HG03175 (cell line): Measurements from ENCODE around the gene DIS3L2.
"Not testable (repeated sequence)": the region's sequence is repeated elsewhere in the genome, so short reads cannot be mapped to it uniquely, and the experiment has no call there.

Experiments
- ATAC-seq: cut with Tn5 transposase; IDR thresholded peaks from one replicate; pipeline ENCODE4 v1.9.1; 2021; ENCODE audit warnings: mild to moderate bottlenecking, moderate library complexity; ENCODE audit not compliant: unreplicated experiment

DIS3L2 gene

DNA sequence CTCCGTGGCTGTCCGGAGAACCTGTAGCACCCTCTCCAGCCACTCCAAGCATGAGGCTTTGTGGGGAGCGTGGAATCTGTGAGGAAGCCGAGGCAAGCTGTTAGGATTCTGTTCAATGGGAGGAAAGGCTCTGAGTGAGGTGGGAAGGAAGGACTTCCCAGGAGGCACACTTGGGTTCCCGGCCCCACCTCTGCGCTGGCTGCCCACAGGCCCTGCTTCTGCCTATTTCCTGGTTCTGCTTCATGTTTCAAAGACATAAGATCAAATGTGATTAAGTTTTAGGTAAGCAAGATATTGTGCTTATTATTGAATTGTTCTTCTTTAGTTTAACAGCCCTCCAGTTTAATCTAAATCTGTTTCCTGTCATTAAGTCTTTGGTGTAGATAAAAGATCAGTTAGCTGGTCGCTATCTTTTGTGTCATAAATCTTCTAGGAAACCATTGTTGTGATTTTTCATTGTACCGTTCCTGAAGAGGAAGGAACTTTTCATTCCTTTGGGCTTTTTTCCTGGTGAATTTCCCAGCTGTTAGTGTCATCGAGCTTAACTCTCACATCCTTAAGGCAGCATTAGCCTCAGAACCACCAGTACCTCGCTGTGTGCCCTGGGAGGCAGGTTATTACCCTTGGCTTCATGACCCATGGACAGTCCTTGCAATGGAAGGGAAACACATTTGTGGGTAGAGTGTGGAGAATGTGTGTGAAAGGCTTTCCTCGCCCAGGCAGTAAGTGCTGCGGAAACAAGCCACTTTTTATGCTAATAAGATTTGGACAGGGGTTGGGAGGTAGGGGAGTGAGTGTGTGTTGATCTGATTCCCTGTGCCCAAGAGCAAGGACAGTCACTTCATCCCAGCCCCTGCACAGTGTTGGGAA lies 355.2 kb downstream of the DIS3L2 start:
- no peak for ATAC-seq

DNA sequence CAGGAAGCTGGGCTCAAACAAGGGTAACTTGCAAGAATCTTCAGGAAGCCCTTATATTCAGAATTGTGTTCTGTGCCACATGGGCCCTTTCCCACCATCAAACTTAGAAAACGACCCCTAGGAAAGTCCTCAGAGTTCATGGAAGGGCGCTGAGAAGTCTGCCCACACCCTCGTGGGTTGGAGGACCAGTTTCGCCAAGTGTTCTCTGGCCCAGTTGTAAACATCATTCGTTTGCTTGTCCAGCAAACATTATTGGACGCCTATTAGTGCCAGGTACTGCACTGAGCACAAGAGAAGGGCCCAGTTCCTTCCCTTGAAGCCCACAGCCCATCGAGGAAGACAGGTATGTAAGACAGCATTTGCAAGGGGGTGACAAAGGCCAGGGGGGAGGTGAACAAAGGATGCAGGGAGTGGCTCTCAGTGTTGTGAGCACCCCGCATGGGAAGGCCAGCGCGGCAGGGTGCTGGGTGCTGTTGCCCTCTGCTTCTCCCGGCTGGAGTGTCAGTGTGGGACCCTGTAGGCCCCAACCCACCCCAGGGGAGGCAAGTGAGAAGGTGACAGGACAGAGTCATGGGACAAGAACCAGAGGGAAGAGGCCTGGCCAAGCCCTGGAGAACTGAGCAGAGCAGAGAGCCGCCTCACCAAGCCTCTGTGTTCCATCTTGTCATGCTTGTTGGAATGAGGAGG lies 356.8 kb downstream of the DIS3L2 start:
- no peak for ATAC-seq

DNA sequence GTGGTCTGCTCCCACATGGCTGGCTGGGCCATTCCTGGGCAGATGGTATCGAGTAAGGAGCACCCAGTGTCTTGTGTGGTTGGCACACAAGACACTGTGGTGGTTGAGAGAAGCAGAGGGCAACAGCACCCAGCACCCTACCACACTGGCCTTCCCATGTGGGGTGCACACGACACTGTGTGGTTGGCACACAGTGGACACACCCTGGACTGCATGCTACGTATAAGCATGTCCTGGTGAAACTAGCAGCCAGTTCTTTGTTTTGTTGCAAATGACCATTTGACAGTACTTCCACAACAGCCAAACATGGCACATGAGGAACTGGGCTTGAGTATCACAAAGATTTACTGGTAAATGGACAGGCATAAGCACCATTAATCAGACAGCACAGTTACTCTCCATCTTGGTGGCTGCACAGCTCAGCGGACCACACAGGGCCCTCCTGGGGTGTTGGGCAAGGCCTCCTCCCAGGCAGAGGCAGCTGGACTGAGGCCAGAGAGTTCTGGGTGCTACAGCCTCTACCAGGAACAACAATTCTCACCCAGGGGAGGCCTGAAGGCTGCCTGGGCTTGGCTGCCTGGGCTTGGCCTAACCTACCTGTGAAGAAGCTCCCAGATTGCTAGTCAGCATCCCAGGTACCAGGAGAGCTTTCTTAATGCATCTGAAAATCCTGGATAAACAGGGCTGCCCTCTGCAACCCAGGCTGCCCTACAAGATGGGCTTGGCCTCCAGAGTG lies 357.7 kb downstream of the DIS3L2 start:
- no peak for ATAC-seq

DNA sequence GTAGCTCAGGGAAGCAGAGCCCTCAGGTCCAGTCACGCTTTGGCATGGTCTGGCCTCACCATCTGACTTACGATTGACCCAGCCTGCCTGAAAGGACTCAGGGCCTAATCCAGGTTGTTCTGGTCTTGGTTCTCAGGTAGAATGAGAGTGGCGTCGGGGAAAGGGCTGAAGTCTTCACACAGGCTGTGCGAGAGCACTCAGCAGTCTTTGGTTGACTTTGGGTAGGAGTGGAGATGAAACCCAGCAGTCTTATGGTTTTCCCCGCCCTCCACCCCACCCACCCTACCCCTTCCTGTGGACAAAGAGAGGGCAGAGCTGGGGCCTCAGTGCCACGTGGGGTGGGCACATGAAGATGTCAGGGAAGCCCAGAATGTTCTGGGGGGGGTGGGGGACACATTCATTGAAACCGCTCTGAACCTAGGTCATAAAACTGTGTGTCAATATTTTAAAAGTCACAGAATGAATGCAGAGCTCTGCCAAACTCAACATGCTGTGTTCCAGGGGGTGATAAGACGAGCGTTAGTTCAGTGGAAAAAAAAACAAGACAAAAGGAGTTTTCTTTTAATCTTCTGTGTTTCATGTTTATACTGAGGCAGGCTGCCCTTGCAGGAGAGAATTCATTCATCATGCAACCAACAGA lies 358.4 kb downstream of the DIS3L2 start:
- no peak for ATAC-seq

DNA sequence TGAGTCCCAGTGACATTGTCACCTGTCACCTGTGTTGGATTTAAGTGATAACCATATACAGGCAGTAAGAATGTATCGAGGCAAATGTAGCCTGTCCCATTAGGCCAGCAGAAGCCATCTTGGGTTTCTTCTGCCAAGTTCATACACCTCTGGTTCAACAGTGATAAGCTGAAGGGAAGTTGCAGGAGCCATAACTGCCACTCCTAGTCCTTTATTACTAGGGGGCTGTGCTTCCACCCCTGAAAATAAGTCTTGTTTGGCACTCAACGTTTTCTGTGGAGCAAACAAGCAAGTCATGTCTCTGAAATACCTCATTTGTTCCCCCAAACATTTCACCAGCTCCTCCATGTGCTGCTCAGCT lies 358.9 kb downstream of the DIS3L2 start:
- no peak for ATAC-seq

DNA sequence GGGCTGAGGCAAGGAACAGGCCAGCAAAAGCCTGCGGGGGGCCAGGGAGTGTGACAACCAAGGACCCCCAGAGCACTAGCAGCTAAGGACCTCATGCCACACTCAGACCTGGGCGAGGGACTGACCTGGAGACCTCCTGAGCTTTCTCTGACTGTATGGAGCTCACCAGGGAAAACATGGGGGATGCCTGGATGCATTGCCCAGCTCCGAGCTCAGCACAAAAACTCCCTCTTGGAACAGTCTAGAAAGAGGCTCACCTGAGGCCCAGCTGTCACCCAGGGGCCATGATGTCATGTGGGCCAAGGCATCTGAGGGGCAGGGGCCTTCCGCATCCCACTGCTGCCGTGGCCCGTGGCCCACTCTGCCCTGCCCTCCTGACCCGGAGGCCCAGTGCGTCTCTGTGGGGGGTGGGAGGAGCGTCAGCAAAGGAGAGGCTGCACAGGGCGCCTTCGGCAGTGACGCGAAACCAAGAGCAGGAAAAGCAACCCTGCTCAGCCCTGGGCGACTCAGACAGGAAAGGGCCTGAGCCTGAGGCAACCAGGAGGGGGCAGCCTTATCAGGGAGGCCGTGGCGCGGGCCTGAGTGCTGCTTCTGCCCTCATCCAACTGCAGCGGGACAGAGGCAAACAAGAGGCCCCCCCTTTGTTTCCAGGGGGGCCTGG lies 359.8 kb downstream of the DIS3L2 start:
- ATAC-seq: no peak

DNA sequence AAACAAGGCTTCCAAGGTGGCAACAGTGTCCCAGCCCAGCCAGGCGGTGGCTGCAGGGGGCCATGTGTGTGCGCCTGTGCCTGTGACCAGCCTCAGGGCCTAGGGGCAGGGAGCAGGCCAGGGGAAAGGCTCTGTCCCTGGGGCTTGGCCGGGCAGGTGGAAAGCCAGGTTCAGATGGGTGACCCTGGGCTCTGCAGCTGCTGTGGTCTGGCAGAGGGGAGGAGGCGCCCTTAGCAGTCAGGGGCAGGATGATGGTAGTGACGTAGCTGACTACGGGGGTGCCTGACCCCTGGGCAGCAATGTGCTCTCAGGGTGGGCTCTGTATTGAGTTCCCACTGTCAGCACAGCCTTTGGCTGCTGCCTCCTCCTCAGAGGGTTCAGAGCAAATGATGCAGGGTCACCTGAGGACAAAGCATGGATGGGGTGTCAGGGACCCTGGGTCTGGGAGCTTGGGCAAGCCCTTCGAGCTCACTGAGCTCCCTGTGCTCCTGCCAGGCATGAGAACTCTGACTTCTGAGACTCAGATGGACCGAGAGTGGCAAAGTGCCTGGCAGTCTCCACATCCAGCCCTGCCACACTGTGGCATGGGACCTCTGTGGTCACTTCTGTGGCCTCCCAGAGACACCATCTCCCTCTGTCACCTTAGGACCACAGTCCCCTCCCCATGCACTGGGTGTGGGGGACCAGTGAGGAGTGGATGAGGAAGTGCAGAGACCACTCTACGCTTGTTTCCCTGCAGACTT lies 360.5 kb downstream of the DIS3L2 start:
- ATAC-seq: no peak

DNA sequence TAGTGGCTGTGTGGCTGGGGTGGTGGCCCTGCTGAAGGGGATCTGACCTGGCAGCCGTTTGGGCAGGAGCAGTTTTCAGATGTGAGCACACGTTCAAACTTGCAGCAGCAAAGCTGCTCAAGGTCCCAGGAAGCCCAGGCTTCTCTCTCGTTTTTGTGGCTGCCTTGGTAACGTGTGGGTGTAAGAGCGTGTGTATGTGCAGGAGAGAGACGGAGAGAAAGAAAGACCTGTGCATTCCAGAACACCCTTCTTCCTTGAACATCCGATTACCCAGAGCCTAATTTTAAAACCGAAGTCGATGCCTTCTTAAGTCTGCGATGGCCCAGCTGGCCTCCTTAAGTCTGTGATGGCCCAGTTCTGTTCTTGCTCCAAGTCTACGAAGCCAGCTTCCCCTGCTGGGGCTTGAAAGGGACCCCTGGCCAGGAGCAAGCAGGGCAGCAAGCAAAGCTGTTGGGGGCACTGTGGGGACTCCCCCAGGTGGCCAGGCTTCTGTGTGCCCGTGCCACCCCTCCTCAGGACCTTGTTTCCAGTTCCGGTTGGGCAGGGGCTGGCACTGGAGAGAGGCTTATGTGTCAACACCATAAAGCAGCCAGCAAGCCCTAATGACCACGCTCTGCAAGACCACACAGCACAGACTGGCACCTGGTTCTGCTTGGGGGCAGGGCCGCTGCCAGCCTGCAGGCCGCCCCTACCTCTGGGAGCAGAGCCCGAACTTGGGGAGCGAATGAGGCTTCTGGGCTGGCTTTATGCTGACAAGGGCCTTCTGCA lies 361.2 kb downstream of the DIS3L2 start:
- ATAC-seq: no peak

DNA sequence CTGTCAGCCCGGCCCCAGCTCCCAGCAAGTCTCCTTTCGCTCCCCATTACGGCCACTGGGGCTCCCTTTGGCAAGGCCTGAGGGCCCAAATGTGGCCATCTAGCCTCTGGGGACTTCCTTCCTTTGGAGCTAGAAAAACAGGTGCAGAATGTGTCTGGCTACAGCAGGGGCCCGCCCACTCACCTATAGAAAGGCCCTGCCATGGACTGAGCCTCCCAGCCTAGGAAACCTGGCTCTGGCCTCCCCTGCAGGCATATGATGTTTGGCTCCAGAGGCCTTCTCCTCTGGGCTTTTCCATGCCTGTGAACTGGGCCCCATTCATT lies 361.8 kb downstream of the DIS3L2 start:
- ATAC-seq: no peak

DNA sequence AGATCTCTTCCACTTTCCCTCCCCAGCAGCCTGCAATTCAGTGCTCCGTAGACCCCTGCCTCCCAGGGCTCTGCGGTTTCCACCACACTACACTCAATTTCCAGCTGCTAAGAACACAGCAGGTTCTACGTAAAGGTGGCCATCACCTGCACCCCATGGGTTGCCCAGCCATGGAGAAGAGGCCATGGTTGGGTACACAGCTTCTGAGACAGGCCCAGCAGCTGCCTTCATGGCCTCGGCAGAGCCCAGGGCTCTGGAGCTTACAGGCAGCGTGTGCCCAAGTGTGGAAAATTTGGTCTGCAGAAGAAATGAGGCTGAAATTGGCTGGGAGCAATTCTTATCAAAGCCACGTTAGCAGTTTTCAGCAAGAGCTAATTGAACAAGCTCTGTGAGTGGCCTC lies 362.5 kb downstream of the DIS3L2 start:
- ATAC-seq: not testable (repeated sequence)

DNA sequence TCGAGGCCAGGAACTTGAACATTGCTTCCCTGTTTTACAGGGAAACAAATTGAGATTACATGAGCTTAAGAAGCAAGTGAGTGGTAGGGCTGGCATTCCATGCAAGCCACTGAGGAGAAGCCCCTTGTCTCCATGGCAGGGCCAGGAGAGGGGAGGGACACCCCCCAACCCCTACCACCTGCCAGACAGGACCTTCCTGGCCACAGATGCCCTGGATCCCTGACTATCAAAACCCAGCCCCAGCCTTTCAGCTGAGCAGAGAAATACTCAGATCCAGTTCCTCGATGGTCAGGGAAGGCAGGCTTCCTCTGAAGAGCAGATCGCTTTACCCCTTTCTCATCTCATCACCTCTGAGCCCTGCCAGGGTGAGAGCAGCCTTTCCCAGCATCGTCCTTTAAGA lies 363.3 kb downstream of the DIS3L2 start:
- no peak for ATAC-seq

DNA sequence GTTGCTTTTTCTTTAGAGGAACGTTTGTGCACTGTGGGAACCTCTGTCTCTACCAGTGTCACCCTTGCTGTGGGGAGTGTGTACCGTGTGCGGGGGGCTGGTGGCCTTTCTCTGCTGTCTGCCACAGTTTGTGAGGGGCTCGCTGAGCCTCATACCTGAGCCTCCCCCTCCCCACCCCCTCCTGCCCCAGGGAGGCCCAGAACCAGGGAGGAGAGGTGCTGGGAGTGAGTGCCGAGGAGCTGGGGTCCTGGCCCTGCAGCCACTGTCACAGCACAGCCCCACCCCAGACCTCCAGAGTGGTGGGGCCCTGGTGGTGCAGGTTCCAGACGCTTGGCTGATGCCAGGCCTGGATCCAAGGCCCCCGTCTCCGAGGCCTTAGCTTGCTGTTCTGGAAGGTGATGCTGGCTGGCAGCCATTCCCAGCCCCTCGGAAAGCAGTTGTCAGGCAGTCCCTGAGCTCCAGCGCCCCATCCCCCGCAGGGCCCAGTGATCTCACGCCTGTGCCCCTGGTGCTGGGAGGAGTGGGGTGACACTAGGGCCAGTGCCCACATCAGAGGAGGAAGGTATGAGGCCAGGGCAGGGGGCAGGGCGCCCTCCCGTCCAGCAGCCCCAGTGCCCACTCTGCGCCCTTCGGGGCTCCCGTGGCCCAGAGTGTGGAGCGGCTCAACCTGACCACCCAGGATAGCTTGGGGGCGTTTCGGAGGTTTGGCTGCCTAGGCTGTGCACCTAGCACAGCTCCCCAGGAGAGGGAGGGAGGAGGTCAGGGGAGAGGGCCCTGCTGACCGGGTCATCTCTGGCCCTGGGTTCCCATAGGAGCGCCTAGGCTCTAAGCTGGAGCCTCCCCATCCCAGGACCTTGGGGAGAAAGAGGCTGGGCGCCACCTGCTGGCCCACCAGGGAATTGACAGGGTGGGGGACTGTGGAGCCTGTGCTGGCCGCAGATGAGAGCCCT lies 364.1 kb downstream of the DIS3L2 start:
- peak; percentile 35 for ATAC-seq

DNA sequence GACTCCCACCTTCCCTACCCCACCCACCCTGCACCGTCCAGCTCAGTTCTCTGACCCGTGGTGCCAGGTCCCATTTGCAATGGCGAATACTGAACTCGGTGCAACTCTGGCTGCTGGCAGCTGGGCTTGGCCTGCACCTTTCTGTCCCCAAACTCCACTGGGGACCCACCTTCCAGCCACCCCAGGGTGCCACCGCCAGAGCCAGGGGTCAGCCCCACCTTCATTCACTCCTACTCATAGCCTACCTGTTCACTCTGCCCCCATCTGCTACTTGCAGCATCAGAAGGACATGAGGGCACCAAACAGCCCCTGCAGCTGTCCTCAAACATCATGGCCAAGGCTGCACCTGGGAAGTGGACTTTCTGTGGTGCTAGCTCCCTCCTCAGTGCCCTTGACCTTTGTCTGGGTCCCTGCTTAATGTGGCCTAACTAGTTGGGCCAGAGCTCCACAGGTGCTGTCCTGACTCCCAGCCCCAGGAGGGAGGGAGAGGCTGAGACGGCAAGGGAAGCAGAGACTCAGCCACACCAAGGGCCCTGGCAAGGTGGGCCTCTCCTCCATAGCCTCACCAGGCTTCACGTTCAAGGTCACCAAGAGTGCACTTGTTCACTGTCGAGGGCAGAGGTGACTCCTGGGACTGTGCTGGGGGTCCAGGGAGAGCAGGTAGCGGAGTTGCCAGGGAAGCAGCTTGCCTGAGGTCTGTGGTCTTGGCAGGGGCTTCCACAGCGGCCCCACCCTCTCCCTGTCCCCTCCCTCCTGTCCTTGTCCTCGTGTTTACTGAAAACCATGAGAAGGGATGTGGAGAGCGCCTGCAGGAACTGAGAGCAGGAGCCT lies 365.0 kb downstream of the DIS3L2 start:
- ATAC-seq: not testable (repeated sequence)

DNA sequence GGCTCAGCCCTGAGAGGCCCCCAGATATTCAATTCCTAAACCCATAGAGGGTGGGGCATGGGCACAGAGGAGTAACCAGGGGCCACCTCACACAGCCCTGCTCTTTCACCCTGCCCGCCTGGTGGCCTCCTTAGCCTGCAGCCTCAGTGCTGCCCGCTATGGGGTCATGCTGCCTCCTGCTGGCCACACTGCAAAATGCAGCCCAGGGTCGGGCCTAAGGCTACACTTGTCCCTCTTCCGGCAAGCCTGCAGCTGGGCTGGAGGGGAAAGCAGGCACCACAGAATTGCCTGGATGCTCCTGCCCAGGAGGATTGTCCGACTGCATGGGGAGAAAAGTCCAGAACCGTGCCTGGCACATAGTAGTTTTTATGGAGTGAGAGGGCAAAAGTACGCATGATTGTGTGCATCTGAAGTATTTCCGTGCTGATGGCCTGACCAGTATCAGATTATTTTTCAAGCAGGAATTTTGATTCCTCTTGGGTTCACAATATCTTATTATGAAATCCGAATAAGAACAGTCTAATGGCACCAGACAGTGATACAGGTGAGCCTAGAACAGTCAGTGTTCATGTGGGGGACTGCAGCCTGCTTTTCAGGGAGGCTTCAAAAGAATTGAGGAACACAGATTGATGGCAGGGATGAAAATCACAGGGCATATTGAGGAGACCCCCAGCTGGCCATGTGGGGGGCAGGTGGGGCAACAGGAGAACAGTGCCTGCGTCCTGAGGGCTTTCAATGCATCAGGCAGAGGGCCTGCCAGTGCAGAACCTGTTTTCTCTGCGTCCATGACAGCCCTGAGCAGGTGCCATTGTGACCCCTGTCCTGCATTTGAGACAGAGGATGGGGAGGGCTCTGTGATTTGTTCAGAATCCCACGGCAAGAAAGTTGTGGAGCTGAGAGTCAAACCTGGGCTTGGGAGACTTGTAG lies 365.9 kb downstream of the DIS3L2 start:
- ATAC-seq: peak; percentile 52

DNA sequence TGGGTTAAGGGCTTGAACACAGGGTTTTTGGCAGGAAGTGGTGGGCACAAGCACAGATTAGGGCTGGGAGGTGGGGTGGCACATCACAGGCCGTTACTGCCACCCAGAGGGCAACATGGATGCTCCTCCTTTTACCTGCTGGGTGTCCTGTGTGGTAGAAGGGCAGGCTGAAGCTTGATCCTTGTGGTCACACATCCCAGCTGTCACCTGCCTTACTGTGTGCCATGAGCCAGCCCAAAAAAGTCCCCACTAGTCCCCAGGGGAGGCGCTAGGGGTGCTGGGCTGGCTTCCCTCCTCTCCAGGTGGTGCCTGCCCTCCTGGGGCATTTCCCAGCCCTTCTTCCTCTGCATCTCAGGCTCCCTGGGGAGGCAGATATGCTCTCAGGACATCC lies 366.5 kb downstream of the DIS3L2 start:
- no peak for ATAC-seq
